Stimulated activated CD8-positive, alpha-beta memory T cell treated with anti-CD3 and anti-CD28 coated beads, Interleukin-4, amount 100 ng/mL, for 1 hour (primary cell): Measurements from ENCODE around the gene VAV2.
"Not testable (repeated sequence)": the region's sequence is repeated elsewhere in the genome, so short reads cannot be mapped to it uniquely, and the experiment has no call there.

Experiments used
- DNase-seq, 2 donors: peaks; one replicate each; pipeline ENCODE4 v3.0.0-alpha.2; 2020; ENCODE audit warnings: low read depth in 2 of 2, low spot score in 1 of 2

Gene VAV2

DNA sequence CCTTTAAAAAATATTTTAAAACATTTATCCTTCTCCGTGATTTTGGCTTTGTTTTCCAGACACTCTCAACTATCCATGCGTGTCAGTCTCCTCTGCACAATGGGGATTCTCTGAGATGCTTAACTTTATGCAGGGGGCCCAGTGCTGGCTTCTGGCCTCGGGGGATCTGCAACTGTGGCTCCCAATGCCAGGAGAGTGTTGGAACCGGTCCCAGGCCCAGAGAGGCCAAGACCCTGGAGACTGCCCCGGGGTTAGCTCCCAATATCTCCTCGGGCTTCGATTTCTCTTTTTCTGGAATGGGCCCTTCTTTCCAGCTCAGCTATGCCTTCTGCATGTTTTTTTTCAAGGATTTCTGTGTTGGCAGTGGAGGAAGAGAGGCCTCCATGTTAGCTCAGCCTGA is 233.9 kb downstream of the VAV2 start:
- DNase-seq, result no peak

DNA sequence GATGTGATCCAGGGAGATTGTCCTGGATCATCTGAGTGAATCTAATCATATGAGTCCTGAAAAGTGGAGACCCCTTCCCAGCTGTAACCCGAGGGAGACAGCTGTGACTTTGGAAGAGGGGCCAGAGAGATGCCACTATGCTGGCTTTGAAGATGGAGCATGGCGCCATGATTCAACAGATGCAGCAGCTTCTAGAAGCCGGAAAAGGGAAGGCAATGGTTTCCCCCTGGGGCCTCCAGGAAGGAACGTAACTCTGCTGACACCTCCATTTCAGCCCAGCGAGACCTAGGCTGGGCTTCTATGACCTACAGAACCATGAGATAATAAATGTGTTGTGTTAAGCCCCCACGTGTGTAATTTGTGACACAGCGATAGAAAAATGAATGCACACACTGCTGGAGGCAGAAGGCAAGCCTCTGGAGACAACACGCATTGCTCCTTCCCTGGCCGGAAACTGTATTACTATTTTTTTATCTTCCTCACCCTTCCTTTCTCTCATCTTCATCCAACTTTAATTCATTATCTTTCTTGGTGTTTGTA is 237.4 kb downstream of the VAV2 start:
- no peak for DNase-seq

DNA sequence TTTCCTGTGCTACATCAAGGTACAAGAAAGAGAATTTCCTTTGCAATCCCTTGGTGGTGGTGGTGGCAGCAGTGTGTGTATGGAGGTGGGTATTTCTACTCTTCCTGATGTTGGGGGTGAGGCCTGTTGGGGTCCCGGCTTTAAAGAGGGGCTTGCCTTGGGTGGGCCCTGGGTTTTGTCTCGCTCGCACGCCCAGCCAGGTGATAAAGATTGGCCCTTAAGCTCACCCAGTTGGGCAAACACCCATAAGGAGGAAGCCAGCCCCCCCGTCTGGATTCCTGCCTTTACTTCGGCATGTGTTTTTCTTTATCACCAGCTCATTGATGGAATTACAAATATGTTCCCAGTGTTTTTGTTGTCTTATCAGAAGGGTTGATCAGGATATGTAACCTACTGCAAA is 237.9 kb downstream of the VAV2 start:
- DNase-seq, result no peak

DNA sequence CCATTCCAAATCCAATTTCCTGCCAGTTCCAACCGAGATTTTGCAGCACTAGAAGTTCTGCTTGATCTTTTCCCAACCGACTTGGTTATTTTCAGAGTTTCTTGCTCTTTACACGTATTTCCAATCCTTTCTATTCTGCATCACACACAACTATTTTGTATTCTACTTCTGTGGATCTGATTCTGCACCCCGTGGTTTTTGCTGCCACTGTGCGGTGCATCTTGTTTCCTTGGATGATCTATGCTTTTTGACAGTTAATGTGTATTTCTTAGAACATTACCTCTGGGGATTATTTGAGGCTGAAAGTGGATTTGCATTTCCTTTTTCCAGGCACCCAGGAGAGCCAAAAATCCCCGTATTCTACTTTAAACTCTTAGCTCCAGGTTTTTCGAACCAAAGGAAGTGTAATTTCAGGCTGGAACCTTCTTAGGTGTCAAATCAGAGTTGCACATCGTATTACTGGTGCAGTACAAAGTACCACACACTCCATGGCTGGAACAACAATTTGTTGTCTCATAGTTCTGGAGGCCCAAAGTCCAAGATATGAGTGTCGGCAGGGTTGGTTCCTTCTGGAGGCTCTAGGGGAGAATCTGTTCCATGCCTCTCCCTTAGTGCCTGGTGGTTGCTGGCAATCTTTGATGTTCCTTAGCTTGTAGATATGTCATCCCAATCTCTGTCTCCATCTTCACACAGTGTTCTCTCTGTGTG is 239.2 kb downstream of the VAV2 start:
- no peak for DNase-seq

DNA sequence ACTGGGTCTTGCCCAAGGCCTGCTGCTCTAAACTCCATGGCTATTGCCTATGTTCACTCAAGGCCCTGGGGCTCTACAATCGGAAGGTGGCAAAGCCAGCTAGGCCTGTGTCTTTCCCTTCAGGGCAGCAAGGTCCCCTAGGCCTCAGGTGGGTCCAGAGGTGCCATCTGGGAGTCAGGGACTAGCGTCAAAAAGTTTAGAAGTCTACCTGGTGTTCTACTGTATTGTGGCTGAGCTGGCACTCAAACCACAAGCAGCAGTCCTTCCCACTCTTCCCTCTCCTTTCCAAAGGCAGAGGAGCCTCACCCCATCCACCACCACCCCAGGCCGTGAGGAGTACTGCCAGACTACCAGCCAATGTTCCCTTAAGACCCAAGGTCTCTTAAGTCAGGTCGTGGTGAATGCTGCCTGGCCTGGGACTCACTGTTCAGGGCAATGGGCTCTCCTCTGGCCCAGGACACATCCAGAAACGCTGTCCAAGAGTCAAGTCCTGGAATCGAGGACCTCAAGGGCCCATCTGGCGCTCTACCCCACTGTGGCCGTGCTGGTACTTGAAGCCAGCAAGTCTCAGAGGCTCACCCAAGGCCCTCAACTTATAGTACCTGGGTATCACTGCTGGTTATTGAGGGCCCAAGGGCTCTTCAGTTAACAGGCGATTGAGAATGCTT is 241.0 kb downstream of the VAV2 start:
- DNase-seq, result no peak

DNA sequence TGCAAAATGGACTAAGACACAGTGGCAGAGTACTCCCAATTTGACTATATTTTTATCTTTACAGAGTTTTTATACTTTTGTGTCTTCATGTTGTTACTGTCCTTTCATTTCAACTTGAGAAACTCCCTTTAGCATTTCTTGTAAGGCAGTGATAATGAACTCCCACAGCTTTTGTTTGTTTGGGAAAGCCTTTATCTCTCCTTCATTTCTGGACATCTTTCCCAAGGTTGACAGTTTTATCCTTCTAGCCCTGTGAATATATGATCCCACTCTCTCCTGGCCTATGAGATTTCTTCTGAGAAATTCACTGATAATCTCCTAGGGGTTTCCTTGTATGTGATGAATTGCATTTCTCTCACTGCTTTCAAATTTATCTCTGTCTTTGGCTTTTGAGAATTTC is 244.8 kb downstream of the VAV2 start:
- no peak for DNase-seq

DNA sequence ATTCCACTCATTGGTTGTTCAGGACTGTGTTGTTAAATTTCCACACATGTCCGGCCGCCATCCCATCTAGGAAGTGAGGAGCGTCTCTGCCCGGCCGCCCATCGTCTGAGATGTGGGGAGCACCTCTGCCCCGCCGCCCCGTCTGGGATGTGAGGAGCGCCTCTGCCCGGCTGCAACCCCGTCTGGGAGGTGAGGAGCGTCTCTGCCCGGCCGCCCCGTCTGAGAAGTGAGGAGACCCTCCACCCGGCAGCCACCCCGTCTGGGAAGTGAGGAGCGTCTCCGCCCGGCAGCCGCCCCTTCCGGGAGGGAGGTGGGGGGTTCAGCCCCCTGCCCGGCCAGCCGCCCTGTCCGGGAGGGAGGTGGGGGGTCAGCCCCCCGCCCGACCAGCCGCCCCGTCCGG is 247.6 kb downstream of the VAV2 start:
- DNase-seq, result not testable (repeated sequence)

DNA sequence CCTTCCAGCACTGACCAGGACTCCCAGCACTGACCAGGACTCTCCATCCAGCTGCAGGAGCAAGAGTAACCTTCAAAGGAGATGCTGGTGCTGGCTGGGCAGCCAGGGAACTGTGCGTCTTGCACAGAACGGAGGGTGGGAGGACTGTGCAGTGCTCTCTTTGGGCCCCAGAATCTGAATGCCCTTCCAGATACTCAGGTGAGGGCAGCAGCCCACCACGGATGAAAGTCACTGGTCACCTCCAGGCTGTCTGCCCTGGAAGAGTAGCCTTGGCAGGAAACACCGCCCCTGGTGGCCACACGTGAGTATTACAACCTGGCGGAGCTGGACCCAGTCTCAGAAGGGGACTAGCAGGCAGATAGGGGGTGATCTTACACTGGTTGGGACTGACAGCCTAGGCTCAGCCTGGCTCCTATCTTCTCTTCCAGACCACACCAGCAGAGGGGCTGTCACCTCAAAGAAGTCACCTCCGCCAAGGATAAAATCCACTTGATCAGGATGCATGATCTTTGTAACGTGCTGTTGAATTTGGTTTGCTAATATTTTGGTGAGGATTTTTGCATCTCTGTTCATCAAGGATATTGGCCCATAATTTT is 249.2 kb downstream of the VAV2 start:
- DNase-seq, result peak; percentile 60 to 62

DNA sequence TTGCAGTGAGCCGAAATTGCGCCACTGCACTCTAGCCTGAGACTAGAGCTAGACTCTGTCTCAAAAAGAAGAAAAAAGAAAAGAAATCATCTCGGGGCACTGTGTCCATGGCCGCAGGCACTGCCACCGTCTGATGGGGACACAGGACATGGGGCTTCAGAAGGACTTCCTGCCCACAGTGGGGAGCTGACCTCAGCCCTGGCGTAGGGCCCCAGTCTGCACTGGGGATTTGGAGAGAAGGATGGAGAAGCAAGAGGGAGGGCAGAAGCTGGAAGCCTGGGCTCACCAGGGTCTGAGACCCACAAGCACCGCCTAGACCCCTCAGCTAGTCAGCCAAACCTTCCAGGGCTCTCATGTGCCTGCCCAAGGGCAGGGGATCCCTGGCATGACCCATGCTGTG is 249.9 kb downstream of the VAV2 start:
- DNase-seq, result no peak

DNA sequence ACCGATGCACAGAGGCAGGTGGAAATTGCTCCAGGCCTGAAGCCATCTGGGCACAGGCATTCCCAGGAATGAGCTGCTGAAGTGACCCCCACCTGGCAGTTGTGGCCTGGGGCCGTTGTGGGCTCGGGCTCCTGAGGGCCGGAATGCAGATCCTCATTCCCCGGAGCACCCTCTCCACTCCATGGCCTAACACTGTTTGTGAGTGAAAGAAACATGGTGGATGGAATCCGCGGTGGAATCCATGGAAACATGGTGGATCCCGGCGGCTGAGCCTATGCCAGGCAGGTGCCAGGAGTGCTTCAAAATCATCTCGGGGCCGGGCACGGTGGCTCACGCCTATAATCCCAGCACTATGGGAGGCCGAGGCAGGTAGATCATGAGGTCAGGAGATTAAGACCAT is 250.4 kb downstream of the VAV2 start:
- no peak for DNase-seq

DNA sequence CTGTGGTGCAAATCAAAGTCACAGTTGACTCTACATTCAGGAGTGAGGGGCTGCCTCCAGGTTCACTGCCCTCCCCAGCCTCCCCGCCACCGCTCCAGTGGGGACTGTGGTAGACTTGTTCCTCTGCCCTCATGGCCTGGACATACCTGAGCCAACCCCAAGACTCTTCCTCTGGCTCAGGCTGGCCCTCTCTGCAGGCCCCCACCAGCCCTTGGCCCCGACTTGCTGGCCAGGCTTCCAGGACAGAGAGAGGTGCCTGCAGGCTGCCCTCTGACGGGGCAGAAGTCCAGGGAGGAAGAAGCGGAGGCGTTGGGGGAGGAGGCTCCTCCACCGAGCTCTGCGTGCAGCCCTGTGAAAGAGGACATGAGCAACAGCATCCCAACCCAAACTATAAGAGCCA is 251.2 kb downstream of the VAV2 start:
- DNase-seq, result no peak

DNA sequence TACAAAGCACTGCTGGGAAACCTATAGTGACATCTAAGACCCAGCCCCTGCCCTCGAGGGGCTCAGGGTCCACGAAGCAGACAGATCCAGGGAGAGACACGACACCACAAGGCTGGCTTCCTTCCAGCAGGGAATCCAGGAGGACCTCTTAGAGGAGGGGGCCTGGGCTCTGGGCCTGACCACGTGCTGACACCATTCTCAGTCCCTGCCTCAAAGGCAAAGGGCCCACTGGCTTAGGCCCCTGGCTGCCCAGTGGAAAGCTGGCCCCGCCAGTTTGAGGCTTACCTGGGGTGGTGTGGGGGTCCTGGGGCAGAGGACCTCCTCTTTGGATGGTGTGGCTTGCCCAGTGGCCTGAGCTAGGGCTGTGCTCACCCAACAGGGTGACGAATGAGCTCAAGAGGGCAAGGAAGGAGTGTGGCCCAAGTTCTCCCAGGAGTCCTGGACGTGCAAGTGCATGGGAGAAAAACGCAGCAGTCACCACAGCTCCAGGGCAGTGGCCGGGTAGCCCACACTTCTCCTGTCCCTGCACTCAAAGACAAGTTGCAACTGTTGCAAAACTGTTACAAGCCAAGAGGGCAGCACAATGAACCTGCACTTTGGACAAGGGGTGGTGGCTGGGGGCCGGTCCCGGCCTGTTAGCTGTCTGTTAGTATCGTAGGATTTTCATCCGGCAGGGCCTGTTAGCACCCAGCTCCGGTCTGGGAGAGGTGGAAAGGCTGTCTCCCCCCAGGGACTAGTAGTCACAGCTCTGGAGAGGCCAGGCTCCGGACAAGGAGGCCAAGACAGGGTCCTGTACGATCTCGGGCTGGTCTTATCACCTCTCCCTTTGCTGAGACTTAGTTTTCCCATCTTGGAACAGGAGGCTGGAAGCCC is 252.5 kb downstream of the VAV2 start:
- no peak for DNase-seq

DNA sequence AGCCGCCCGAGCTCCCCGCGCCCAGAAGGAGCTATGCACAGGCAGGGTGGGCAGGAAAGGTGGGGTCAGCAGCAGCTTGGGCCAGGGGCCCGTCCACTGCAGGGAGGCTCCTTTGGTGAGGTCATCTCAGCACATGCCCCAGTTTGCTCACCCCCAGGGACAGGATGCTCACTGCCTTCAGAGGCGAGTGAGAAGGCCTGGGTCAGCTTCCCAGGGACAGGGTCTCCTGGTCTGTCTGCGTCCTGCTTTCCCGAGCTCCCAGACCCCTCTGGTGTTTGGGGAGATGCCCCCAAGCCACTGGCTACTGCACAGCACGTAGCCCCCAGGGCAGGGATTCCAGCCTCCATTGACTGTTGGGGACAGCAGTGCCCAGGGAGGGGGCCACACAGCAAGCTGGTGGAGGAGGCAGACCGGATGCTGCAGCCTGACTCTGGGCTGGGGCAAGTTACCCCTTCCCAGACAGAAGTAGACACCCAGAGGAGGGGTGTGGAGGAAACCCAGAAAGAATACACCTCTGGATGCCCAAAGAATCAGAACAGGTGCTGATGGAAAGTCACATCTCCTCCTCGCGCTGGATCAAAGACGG is 253.4 kb downstream of the VAV2 start:
- DNase-seq, result no peak

DNA sequence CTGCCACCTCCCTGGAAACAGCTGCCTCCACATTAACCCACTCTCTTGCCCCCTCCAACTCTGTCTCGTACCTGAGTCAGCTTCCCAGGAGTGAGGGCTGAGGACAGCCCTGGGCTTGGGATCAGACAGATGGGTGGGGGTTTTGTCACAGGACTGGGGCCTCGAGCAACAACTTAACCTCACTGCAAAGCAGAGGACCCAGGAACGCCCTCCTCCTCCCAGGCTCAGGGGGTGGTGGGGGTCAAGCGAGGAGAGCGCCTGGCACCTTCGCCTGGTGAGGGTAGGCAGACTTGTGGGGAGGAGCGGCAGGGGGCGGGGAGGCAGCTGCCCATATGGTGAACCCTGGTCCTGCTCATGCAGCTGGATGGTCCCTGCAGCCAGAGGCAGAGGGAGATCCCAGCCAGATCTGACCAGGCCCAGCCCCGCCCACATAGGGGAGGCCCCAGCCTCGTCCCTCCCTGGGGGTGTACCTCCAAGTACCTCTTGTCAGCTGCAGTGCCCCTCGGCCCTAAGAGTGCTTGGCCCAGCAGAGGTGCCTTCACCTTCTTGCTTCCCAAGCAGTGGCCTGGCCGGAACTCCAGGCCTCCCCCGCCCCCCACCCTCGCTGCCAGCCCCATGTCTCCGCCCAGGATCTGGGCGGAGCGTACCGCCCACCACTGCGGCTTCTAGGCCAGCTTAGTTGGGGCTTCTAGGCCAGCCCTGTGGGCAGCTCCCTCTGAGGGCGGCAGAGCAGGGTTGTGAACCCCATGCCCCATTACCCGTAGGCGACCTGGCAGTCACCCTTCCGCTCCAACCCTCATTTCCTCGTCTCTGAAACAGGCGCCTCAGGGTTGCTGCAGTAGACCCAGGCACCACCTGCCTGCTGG is 254.1 kb downstream of the VAV2 start, which contains the start of gene SARDH:
TSS of gene SARDH (minus strand) at position 579 of the 866 bp plus-strand sequence. CDS start 4,179 bp downstream, outside the sequence.
- DNase-seq, result peak; percentile 6 to 7

DNA sequence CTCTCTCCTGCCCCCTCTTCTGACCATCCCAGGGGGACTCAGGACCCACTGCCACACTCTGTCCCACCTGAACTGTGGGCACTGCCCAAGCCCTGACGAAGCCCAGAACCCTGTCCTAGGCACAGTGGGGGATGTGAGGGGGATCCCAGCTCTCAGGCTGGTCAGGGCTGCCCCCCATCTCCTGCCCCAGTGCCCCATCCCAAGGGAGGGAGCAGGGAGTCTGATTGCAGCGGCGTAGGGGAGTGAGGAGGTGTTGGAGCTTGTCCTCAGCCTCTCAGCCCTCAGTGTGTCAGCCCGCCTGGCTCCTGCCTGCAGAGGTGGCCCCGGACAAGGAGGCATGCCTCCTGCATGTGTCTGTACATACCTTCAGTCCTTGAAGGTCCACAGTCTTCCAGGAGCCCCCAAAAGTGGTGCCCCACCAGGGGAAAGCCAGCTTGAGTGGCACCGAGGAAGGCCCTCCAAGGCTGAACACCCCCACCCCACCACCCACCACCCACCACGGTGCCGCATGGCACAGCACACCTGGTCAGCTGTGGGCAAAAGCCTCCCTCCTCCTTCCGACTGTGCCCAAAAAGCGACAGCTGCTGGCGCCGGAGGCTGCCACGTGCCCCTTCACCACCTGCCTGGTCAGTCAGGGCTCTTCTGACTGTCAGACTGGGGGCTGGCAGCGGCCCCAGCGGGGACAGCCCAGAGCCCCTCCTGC is 254.9 kb downstream of the VAV2 start:
- no peak for DNase-seq

DNA sequence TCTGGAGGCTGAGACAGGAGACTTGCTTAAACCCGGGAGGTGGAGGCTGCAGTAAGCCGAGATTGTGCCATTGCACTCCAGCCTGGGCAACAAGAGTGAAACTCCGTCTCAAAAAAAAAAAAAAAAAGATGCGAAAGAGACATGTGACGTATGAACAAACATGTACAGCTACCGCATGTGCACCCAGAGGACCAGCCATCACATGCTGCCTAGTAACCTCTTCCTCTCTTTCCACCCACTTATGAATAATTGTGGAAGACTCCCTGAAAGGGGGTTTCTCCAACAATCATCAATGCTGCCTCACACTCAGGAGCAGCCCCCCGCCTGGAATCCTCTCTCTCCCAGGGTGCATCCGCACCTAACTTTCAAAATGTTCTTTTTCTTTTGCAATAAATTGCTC is 256.2 kb downstream of the VAV2 start:
- no peak for DNase-seq

DNA sequence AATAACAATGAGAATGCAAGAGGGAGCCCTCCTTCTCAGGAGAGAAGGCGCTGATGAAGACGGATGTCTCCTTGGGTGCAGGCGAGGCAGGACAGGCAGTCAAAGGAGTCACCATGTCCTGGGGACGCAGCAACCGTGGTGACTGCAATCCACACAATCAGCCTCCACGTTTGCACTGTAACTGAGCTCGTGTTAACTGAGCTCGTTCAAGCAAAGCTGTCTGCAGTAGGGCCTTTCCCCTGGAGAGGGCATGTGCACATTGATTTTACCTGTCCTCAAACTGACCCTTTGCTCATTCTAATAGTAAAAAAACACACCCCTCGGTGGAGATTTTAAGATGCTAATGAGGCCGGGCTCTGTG is 256.7 kb downstream of the VAV2 start:
- no peak for DNase-seq

DNA sequence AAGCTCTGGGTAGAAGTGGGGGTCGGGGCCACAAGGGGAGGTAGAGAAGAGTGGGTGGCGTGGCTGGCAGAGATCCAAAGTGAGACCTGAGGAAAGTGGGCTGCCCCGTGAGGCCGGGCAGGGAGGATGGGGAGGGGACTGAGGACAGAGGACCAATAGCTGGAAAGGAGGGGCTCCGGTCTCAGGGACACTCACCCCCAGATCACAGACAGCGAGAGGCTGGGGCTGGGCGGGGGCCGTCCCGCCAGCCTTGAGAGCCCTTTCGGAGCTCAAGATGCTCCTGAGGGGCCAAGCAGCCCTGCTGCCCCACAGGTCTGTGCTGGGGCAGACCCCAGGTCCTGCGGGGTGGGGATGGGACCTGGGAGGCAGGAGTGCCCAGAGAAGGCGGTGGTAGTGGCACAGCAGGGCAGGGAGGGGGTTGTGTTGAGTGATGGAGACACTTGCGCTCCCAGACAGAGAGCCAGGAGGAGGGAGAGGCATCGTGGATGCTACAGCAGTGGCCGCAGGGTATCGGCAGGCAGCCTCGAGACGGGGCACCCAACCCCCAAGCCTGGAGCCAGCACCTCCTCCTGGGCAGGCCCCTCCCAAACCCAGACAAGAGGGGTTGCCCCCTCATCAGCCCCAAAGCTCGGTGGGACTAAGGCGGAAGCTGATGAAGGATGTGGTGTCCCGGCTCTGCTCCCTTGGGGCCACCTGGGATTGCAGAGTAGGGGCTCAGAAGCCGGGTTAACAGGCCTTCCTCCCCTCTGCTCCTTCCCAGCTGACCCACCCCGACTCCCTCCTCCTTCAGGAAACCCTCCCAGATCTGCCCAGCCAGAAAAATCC is 257.3 kb downstream of the VAV2 start:
- no peak for DNase-seq
